ENCODE data around the gene USP36. TPM values are rescaled to one million over a fixed set of nuclear protein-coding genes. Genes with fewer than 3 reads are reported as not detected.
A peak's percentile ranks its signal among the peaks of the same experiment; 100 is the strongest.
"Not testable (repeated sequence)": the region's sequence is repeated elsewhere in the genome, so short reads cannot be mapped to it uniquely, and the experiment has no call there.

Gene USP36
- total RNA-seq, 1 donor from 2014 or later: 58.6 TPM

- no peak for DNase-seq
- Histone ChIP-seq H3K36me3 (no peaks in the 10 kb centered on the region), H3K27ac (peak overlapping the region; percentile 90), H3K27me3 (ENCODE audit: low read depth) (no peaks in the 10 kb centered on the region), H3K4me1 (peaks cover 45% of the 10 kb centered on the region), H3K4me3 (no peak overlapping the region), H3K9me3 (no peaks in the 10 kb centered on the region)
- intact Hi-C loops (cut with DNase I): no loop called here
- TF ChIP-seq, protein P1, sequence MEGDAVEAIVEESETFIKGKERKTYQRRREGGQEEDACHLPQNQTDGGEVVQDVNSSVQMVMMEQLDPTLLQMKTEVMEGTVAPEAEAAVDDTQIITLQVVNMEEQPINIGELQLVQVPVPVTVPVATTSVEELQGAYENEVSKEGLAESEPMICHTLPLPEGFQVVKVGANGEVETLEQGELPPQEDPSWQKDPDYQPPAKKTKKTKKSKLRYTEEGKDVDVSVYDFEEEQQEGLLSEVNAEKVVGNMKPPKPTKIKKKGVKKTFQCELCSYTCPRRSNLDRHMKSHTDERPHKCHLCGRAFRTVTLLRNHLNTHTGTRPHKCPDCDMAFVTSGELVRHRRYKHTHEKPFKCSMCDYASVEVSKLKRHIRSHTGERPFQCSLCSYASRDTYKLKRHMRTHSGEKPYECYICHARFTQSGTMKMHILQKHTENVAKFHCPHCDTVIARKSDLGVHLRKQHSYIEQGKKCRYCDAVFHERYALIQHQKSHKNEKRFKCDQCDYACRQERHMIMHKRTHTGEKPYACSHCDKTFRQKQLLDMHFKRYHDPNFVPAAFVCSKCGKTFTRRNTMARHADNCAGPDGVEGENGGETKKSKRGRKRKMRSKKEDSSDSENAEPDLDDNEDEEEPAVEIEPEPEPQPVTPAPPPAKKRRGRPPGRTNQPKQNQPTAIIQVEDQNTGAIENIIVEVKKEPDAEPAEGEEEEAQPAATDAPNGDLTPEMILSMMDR (IDR thresholded peaks at IDR 0.05): no peak
- ATAC-seq: no peak
These were observed 56.8 kb downstream of the USP36 start for GRCh38 chr17:78783711-78784324.

GRCh38 chr17:78781893-78782304 is 58.7 kb downstream of the USP36 start, which contains the start of gene CYTH1:
Gene CYTH1, minus strand, starts transcription at chr17:78782273. Its CDS starts 50 bp downstream, at chr17:78782223.
- H3K4me3 ChIP-seq: peak within 1 kb of the TSS; percentile 84
- intact Hi-C loops (cut with DNase I): no loop called here
- no peak for ATAC-seq
- no peaks in the 10 kb centered on the region for H3K27me3 ChIP-seq (ENCODE audit: low read depth)
- peaks cover 63% of the 10 kb centered on the region for H3K4me1 ChIP-seq
- H3K9me3 ChIP-seq: no peaks in the 10 kb centered on the region
- DNase-seq: peak; percentile 66
- H3K36me3 ChIP-seq: no peaks in the 10 kb centered on the region
- TF ChIP-seq, protein P1 (IDR thresholded peaks at IDR 0.05): no peak
- H3K27ac ChIP-seq: peak within 1 kb of the TSS; percentile 94

GRCh38 chr17:78781104-78781892 is 59.3 kb downstream of the USP36 start:
- ATAC-seq (peak; percentile 10 to 37), DNase-seq (peak; percentile 74)
- Histone ChIP-seq H3K4me1 (peaks cover 63% of the 10 kb centered on the region), H3K27ac (peak overlapping the region; percentile 94), H3K27me3 (ENCODE audit: low read depth) (no peaks in the 10 kb centered on the region), H3K4me3 (peak overlapping the region; percentile 84), H3K36me3 (no peaks in the 10 kb centered on the region), H3K9me3 (no peaks in the 10 kb centered on the region)
- TF ChIP-seq, protein P1 (IDR thresholded peaks at IDR 0.05): no peak
- intact Hi-C loops (cut with DNase I): no loop called here

DNA sequence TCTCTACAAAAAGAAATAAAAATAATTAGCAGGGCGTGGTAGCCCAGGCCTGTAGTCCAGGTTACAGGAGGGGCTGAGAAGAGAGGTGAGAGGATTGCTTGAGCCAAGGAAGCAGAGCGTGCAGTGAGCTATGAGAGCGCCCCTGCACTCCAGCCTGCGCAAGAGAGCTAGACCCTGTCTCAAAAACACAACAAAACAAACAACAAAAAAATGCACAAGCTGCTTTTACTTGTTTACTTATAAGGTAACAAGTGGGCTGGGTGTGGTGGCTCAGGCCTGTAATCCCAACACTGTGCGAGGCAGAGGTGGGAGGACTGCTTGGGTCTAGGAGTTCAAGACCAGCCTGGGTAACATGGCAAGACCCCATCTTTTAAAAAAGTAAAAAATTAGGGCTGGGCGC is 60.3 kb downstream of the USP36 start:
- Histone ChIP-seq H3K27ac (peak overlapping the region; percentile 94), H3K4me1 (peaks cover 72% of the 10 kb centered on the region), H3K36me3 (no peaks in the 10 kb centered on the region), H3K27me3 (ENCODE audit: low read depth) (no peaks in the 10 kb centered on the region), H3K9me3 (no peaks in the 10 kb centered on the region), H3K4me3 (peak overlapping the region; percentile 84)
- TF ChIP-seq, protein P1 (IDR thresholded peaks at IDR 0.05): no peak
- DNase-seq (no peak), ATAC-seq (peak in 1 of 2 donors; percentile 4)
- intact Hi-C loops (cut with DNase I): no loop called here

DNA sequence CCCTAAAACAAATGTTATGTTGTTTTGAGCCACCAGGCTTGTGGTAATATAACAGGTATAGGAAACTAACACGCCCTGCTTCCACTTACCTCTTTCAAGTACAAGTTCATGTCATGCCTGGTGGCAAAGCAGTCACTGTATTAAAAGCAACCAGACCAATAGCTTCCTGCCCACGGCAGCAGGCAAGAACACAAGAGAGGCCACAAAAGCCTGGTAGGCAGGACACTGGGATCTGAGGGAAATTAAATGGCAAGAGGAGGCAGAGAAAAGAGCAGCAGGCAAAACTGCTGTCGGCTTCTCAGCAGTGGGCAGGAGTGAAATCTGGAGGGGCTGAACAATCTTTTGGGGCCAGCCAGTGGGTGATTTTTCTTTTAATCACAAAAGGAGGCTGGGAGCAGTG is 60.8 kb downstream of the USP36 start:
- Histone ChIP-seq H3K36me3 (no peaks in the 10 kb centered on the region), H3K27me3 (ENCODE audit: low read depth) (no peaks in the 10 kb centered on the region), H3K27ac (peak overlapping the region; percentile 94), H3K4me1 (peaks cover 75% of the 10 kb centered on the region), H3K4me3 (peak overlapping the region; percentile 84), H3K9me3 (no peaks in the 10 kb centered on the region)
- DNase-seq (no peak), ATAC-seq (peak; percentile 19 to 43)
- intact Hi-C loops (cut with DNase I): no loop called here
- TF ChIP-seq, protein P1 (IDR thresholded peaks at IDR 0.05): no peak

DNA sequence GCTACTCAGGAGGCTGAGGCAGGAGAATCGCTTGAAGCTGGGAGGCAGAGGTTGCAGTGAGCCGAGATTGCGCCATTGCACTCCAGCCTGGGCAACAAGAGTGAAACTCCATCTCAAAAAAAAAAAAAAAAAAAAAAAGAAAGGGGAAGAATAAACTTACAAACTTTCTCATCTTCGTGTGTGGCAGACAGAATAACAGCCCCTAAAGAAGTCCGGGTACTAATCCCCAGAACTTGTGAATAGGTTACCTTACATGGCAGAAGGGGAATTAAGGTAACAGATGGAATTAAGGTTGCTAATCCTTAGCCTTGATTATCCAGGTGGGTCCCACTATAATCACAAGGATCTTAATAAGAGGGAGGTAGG is 61.3 kb downstream of the USP36 start:
- H3K27ac ChIP-seq: peak overlapping the region; percentile 94
- DNase-seq: not testable (repeated sequence)

More for the DNA sequence above, 61.3 kb downstream of the USP36 start:
- H3K4me3 ChIP-seq: peak overlapping the region; percentile 84
- H3K36me3 ChIP-seq; H3K9me3 ChIP-seq; H3K27me3 ChIP-seq (ENCODE audit: low read depth); intact Hi-C loops (cut with DNase I); ATAC-seq: not testable (repeated sequence)
- H3K4me1 ChIP-seq: peaks cover 73% of the 10 kb centered on the region

Measured in lower lobe of right lung (tissue), 2 donors.